Lung (tissue), 12 donors: ENCODE results near the gene STX8. TPM values are rescaled to one million over a fixed set of nuclear protein-coding genes. Genes with fewer than 3 reads are reported as not detected.
A peak's percentile ranks its signal among the peaks of the same experiment; 100 is the strongest.

ENCODE experiments used
- ATAC-seq: fragments of 200-7000 bp; cut with Tn5 transposase; one replicate; pipeline ENCODE4 v1.9.1; 2020; ENCODE audit warnings: moderate number of reproducible peaks; ENCODE audit not compliant: insufficient read depth, low FRiP score
- DNase-seq, 3 donors: peaks; one replicate each; pipeline ENCODE4 v3.0.0-alpha.2; 2013 to 2017
- H3K27ac ChIP-seq, 2 donors: one replicate each; pipeline ENCODE4 v1.5.1; 2013; ENCODE audit warnings: mild to moderate bottlenecking in 2 of 2, moderate library complexity in 2 of 2, control low read depth in 1 of 2, inconsistent platforms in 1 of 2, low read depth in 1 of 2, low read length in 1 of 2
- H3K27me3 ChIP-seq, 3 donors: one replicate each; pipeline ENCODE4 v1.5.1; 2013; ENCODE audit warnings: low read length in 2 of 3; ENCODE audit not compliant: control insufficient read depth in 3 of 3, insufficient read depth in 3 of 3
- H3K36me3 ChIP-seq, 4 donors: one replicate each; pipeline ENCODE4 v1.5.1; 2013; ENCODE audit warnings: low read length in 4 of 4, mild to moderate bottlenecking in 1 of 4, moderate library complexity in 1 of 4; ENCODE audit not compliant: control insufficient read depth in 4 of 4, insufficient read depth in 4 of 4
- H3K4me1 ChIP-seq, 5 donors: one replicate each; pipeline ENCODE4 v1.5.1; 2013; ENCODE audit warnings: low read length in 5 of 5, mild to moderate bottlenecking in 2 of 5, moderate library complexity in 1 of 5; ENCODE audit not compliant: control insufficient read depth in 5 of 5, insufficient read depth in 5 of 5
- H3K4me3 ChIP-seq: one replicate; pipeline ENCODE4 v1.5.1; 2013; ENCODE audit warnings: mild to moderate bottlenecking, control low read depth, moderate library complexity
- H3K9ac ChIP-seq, 2 donors: one replicate each; pipeline ENCODE4 v1.5.1; 2013; ENCODE audit warnings: low read length in 2 of 2, control low read depth in 1 of 2; ENCODE audit not compliant: insufficient read depth in 1 of 2
- H3K9me3 ChIP-seq, 4 donors: one replicate each; pipeline ENCODE4 v1.5.1; 2013; ENCODE audit warnings: low read length in 3 of 4, mild to moderate bottlenecking in 1 of 4, moderate library complexity in 1 of 4; ENCODE audit not compliant: control insufficient read depth in 4 of 4, insufficient read depth in 3 of 4
- WGBS, 2 donors: extraction: QIAGEN DNeasy Blood & Tissue Kit; methylation state at CpG; one replicate each; pipeline ENCODE4 v1.1.7; 2013; 5-methylcytosine and 5-hydroxymethylcytosine counted together
- polyA plus RNA-seq, 2 donors: library from polyadenylated mRNA; stranded (reverse); fragments of 200-250 nt; gene quantifications; one replicate each; pipeline ENCODE4 v1.2.1, GENCODE V29; 2013
- total RNA-seq, 2 donors: library from RNA; depleted of rRNA in 1 of 2; stranded (reverse); fragments of >200 nt in 1 of 2; gene quantifications; one replicate each; pipeline ENCODE4 v1.2.1, GENCODE V29; 2014 to 2021
- TF ChIP-seq, protein P1 (sequence below): IDR thresholded peaks from 2 replicates; pipeline ENCODE4 v1.5.1; 2012; ENCODE audit warnings: mild to moderate bottlenecking; ENCODE audit errors: control extremely low read depth, extremely low read depth
- donor health status: control.
- donor health status: control.
- donor health status: Bipolar disorder and iron deficiency.
- donor health status: healthy.
- donor health status: DM: yes; HTN: yes; CAD: no.

STX8 gene
- total and polyA plus RNA-seq, 4 donors, result 36.5 to 81.1 (median 63.2) TPM

- TF ChIP-seq, protein P1, sequence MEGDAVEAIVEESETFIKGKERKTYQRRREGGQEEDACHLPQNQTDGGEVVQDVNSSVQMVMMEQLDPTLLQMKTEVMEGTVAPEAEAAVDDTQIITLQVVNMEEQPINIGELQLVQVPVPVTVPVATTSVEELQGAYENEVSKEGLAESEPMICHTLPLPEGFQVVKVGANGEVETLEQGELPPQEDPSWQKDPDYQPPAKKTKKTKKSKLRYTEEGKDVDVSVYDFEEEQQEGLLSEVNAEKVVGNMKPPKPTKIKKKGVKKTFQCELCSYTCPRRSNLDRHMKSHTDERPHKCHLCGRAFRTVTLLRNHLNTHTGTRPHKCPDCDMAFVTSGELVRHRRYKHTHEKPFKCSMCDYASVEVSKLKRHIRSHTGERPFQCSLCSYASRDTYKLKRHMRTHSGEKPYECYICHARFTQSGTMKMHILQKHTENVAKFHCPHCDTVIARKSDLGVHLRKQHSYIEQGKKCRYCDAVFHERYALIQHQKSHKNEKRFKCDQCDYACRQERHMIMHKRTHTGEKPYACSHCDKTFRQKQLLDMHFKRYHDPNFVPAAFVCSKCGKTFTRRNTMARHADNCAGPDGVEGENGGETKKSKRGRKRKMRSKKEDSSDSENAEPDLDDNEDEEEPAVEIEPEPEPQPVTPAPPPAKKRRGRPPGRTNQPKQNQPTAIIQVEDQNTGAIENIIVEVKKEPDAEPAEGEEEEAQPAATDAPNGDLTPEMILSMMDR, result no peak
Measured at GRCh38 chr17:9363440-9364350, 211.9 kb downstream of the STX8 start.

GRCh38 chr17:9361188-9361955, 214.2 kb downstream of the STX8 start:
- Histone ChIP-seq H3K9me3 (no peaks in the 10 kb centered on the region), H3K4me1 (peaks cover 0 to 9% (median 2%) of the 10 kb centered on the region in 5 donors), H3K4me3 (no peak overlapping the region), H3K9ac (no peak overlapping the region), H3K36me3 (no peaks in the 10 kb centered on the region), H3K27ac (no peak overlapping the region), H3K27me3 (no peaks in the 10 kb centered on the region)
- WGBS, 2 donors, result 69 to 77% methylated on average over 7 of the region's 7 CpGs
- ATAC-seq (peak; percentile 56), DNase-seq (peak; percentile 28 to 79 (median 63))
- TF ChIP-seq, protein P1, result no peak

More at GRCh38 chr17:9363440-9364350, 211.9 kb downstream of the STX8 start:
- H3K27ac ChIP-seq, result no peak overlapping the region
- H3K9me3 ChIP-seq, result no peaks in the 10 kb centered on the region
- no peaks in the 10 kb centered on the region for H3K27me3 ChIP-seq
- peaks cover 0 to 9% (median 0%) of the 10 kb centered on the region in 5 donors for H3K4me1 ChIP-seq
- 80 to 82% methylated on average over 13 of the region's 13 CpGs for WGBS, 2 donors
- no peaks in the 10 kb centered on the region for H3K36me3 ChIP-seq
- H3K4me3 ChIP-seq, result no peak overlapping the region
- DNase-seq (no peak), ATAC-seq (no peak)
- no peak overlapping the region for H3K9ac ChIP-seq

GRCh38 chr17:9360677-9361081, 214.9 kb downstream of the STX8 start:
- WGBS, 2 donors, result 65 to 84% methylated on average over 13 of the region's 13 CpGs
- Histone ChIP-seq H3K36me3 (no peaks in the 10 kb centered on the region), H3K27ac (no peak overlapping the region), H3K9me3 (no peaks in the 10 kb centered on the region), H3K27me3 (no peaks in the 10 kb centered on the region), H3K4me1 (peaks cover 0 to 9% (median 2%) of the 10 kb centered on the region in 5 donors), H3K9ac (no peak overlapping the region), H3K4me3 (no peak overlapping the region)
- TF ChIP-seq, protein P1, result no peak
- DNase-seq, result peak in 1 of 3 donors; percentile 45
- ATAC-seq, result no peak
